ENCODE measurements around the gene RAB39B. TPM values are rescaled to one million over a fixed set of nuclear protein-coding genes. Genes with fewer than 3 reads are reported as not detected.

RAB39B gene
- total RNA-seq, 1 donor from 2014 or later, result 0.75 TPM

DNA sequence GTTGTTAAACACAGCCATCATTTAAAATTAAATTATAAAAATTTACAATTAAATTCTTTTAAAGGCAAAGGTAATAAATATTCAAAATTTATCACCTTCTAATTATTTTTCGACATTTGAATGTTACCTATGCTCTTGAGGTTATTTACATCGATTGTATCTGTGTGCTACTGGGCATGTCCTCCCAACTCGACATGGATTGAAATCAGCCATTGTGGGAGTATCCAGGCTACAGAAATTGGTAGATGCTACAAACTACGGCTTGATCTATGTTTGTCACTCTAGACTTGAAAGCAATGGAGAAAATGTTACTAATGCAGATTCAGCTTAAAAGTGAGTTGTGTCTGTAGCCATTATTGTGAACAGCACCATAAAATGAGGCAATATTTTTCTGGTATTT lies 50.6 kb downstream of the RAB39B start:
- intact Hi-C loops (cut with DNase I), result no loop called here
- TF ChIP-seq, protein P1, sequence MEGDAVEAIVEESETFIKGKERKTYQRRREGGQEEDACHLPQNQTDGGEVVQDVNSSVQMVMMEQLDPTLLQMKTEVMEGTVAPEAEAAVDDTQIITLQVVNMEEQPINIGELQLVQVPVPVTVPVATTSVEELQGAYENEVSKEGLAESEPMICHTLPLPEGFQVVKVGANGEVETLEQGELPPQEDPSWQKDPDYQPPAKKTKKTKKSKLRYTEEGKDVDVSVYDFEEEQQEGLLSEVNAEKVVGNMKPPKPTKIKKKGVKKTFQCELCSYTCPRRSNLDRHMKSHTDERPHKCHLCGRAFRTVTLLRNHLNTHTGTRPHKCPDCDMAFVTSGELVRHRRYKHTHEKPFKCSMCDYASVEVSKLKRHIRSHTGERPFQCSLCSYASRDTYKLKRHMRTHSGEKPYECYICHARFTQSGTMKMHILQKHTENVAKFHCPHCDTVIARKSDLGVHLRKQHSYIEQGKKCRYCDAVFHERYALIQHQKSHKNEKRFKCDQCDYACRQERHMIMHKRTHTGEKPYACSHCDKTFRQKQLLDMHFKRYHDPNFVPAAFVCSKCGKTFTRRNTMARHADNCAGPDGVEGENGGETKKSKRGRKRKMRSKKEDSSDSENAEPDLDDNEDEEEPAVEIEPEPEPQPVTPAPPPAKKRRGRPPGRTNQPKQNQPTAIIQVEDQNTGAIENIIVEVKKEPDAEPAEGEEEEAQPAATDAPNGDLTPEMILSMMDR (IDR thresholded peaks at IDR 0.05), result no peak
- no peaks in the 10 kb centered on the region for H3K9me3 ChIP-seq
- H3K27me3 ChIP-seq, result no peaks in the 10 kb centered on the region
- H3K36me3 ChIP-seq, result no peaks in the 10 kb centered on the region
- no peak overlapping the region for H3K27ac ChIP-seq
- H3K4me1 ChIP-seq, result no peaks in the 10 kb centered on the region
- ATAC-seq (no peak), DNase-seq (no peak)
- no peak overlapping the region for H3K4me3 ChIP-seq

DNA sequence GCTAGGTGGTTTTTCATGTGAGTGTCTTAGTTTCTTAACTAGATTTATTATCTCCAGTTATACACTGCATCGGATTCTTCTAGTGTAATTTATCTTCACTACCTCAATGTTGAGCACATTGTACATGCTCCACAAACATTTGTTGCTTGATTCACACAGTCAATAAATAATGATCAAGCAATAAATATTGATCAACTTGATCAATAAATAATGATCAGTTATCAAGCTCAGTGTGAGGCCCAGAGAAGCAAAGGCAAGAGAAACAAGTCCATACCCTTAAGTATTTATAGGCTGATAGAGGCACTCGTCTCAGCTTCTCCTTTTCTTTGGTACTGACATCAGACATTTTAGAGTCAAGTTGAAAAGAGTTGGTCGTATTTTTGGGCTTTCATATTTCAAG lies 53.1 kb downstream of the RAB39B start:
- Histone ChIP-seq H3K4me1 (no peaks in the 10 kb centered on the region), H3K36me3 (no peaks in the 10 kb centered on the region), H3K4me3 (no peak overlapping the region), H3K9me3 (no peaks in the 10 kb centered on the region), H3K27ac (no peak overlapping the region), H3K27me3 (no peaks in the 10 kb centered on the region)
- intact Hi-C loops (cut with DNase I), result no loop called here
- TF ChIP-seq, protein P1 (IDR thresholded peaks at IDR 0.05), result no peak
- ATAC-seq (no peak), DNase-seq (no peak)

Other genes with a start within 250 kb of the RAB39B start
- 12.7 TPM for gene F8, start 241.8 kb downstream of the RAB39B start, total RNA-seq
- gene FUNDC2, start 237.6 kb downstream of the RAB39B start, total RNA-seq, result 79.1 TPM
- gene CMC4, start 193.4 kb downstream of the RAB39B start, total RNA-seq, result 6.6 TPM
- 16.8 TPM for gene MTCP1, start 193.4 kb downstream of the RAB39B start, total RNA-seq
- 16.7 TPM for gene BRCC3, start 193.0 kb downstream of the RAB39B start, total RNA-seq
- gene VBP1, start 48.0 kb downstream of the RAB39B start, total RNA-seq, result 33.9 TPM
- 64.0 TPM for gene CLIC2, start 70.1 kb upstream of the RAB39B start, total RNA-seq
- gene F8A2, start 117.6 kb upstream of the RAB39B start, total RNA-seq, result not detected
- not detected for gene F8A3, start 194.1 kb upstream of the RAB39B start, total RNA-seq

Data from upper lobe of right lung (tissue), 1 donor.